Activated CD8-positive, alpha-beta T cell treated with anti-CD3 and anti-CD28 coated beads, Interleukin-2, amount 10 ng/mL, durations not matched to agents 7 days and 5 days (primary cell): ENCODE data around the gene HACD4. TPM values are rescaled to one million over a fixed set of nuclear protein-coding genes. Genes with fewer than 3 reads are reported as not detected.

Experiments
- ATAC-seq: fragments of 150-1000 bp; cut with Tn5 transposase; one replicate; pipeline ENCODE4 v1.10.0; 2021; ENCODE audit warnings: moderate library complexity
- CTCF ChIA-PET: fragments of 350-600 bp; sonication (Branson Sonifier 250); formaldehyde crosslinking; loops from one replicate; lab custom pipeline; 2021; ENCODE audit warnings: antibody characterized with exemption; lab: Charles Lee
- POLR2A ChIA-PET: fragments of 350-600 bp; sonication (Branson Sonifier 250); formaldehyde crosslinking; loops from one replicate; lab custom pipeline; 2021; ENCODE audit warnings: antibody characterized with exemption; lab: Charles Lee
- DNase-seq: peaks from one replicate; pipeline ENCODE4 v3.0.0-alpha.2; 2020
- H3K27ac Mint-ChIP-seq: one replicate; pipeline ENCODE4 v1.8.0; 2021; ENCODE audit warnings: mild to moderate bottlenecking, mixed read lengths
- H3K27me3 Mint-ChIP-seq: one replicate; pipeline ENCODE4 v1.8.0; 2021; ENCODE audit warnings: low read depth, mixed read lengths
- H3K36me3 Mint-ChIP-seq: one replicate; pipeline ENCODE4 v1.8.0; 2021; ENCODE audit warnings: low read depth, mixed read lengths
- H3K4me1 Mint-ChIP-seq: one replicate; pipeline ENCODE4 v1.8.0; 2021; ENCODE audit warnings: low read depth, mixed read lengths
- H3K4me3 Mint-ChIP-seq: one replicate; pipeline ENCODE4 v1.8.0; 2021; ENCODE audit warnings: mild to moderate bottlenecking, mixed read lengths
- H3K9me3 Mint-ChIP-seq: one replicate; pipeline ENCODE4 v1.8.0; 2022; ENCODE audit warnings: mixed read lengths; ENCODE audit not compliant: insufficient read depth
- total RNA-seq, 2 experiments: library from RNA; stranded (reverse); gene quantifications; one replicate each; pipeline ENCODE4 v1.2.3, GENCODE V29; 2021

HACD4 gene
- 10 to 100 TPM; 13.3 to 13.9 TPM for total RNA-seq

DNA sequence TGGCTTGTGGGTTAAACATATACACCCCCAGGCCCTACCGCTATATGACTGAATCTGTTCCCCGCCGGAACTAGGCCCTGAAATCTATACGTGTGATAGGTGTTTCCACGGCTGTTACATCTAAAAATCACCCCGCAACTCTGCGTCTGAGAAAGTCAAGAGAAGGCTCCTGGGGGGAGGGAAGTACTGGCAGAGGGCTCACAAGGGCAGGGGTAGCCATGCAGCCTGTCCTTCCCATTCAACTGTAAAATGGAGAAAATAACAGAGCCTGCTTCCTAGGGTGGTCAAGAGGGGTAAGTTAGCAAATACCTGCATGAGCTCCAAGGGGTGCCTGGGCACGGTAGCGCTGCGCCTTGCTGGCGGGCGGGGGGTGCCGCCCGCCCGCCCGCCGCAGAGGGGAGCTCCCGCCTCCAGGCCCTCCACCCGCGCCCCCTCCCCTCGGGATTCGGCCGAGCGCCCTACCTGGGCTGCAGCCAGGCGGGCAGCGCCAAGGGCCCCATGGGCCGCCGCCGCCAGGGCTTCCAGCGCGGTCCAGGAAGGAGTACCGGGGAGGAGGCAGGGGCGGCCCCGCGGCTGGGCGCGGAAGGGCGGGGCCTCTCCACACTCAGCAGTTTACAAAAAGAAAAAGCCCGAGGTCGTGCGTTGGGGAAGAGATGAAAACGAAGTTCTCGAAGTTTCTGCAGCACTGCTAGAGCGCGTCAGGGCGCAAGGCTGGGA, at the start of gene HACD4:
Gene HACD4 (minus strand): TSS at position 550 of the 717 bp plus-strand sequence. CDS start 50 bp downstream, at position 500.
- POLR2A ChIA-PET = interaction anchor here (0.6 to 2.1 kb wide), 12 partner anchors 8 to 409 kb away, joined by 3 to 9 read pairs (median 4); partner anchors contain the start of gene MLLT3

DNA sequence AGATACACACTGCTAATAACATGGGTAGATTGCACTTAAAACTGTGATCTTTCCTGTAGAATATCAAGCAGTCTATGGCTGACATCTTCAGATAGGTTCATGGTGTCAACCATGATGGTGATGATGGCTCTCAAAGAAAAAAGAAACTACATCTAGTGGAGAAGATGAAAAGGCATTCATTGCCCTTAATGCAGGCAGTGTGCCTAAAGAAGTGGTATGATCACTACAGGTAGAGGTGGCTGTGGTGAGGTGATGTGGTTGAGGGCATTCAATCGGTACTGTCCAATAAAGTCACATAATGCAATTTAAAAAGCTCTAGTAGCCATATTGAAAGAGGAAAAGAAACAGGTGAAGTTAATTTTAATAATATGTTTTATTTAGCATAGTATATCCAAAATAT, 49.4 kb upstream of the HACD4 start:
- ChIA-PET POLR2A (interaction anchor here (0.6 to 1.8 kb wide), 3 partner anchors 15 to 108 kb away, joined by 3 to 8 read pairs (median 7); partner anchors contain the start of gene HACD4), CTCF (interaction anchor here (1.4 to 5.5 kb wide), 3 partner anchors 16 to 73 kb away, joined by 4 to 50 read pairs (median 12); no protein-coding TSS in a partner anchor)
- peaks cover 5% of the 10 kb centered on the region for H3K9me3 Mint-ChIP-seq
- H3K27me3 Mint-ChIP-seq = no peaks in the 10 kb centered on the region
- ATAC-seq (peak; percentile 58), DNase-seq (peak; percentile 48)
- peak overlapping the region; percentile 46 for H3K27ac Mint-ChIP-seq
- H3K4me1 Mint-ChIP-seq = peaks cover 38% of the 10 kb centered on the region
- no peak overlapping the region for H3K4me3 Mint-ChIP-seq
- H3K36me3 Mint-ChIP-seq = peaks cover 3% of the 10 kb centered on the region

More for the DNA sequence above, at the start of gene HACD4:
- Mint-ChIP-seq H3K27me3 (no peaks in the 10 kb centered on the region), H3K4me3 (peak within 1 kb of the TSS; percentile 70), H3K9me3 (no peaks in the 10 kb centered on the region), H3K4me1 (peaks cover 22% of the 10 kb centered on the region), H3K36me3 (peaks cover 29% of the 10 kb centered on the region), H3K27ac (peak within 1 kb of the TSS; percentile 82)
- DNase-seq (peak; percentile 80), ATAC-seq (peak; percentile 93)
- CTCF ChIA-PET = interaction anchor here (1.0 to 2.2 kb wide), 10 partner anchors 9 to 407 kb away, joined by 3 to 10 read pairs (median 4); partner anchors contain the start of gene IFNB1

- Mint-ChIP-seq H3K36me3 (peaks cover 3% of the 10 kb centered on the region), H3K27me3 (peaks cover 9% of the 10 kb centered on the region), H3K4me1 (peaks cover 38% of the 10 kb centered on the region), H3K27ac (no peak overlapping the region), H3K4me3 (no peak overlapping the region), H3K9me3 (no peaks in the 10 kb centered on the region)
- DNase-seq (peak; percentile 34), ATAC-seq (no peak)
- POLR2A ChIA-PET = interaction anchor here (1.0 to 1.4 kb wide), 3 partner anchors 9 to 47 kb away, joined by 3 to 4 read pairs (median 3); partner anchors contain the start of gene HACD4
- CTCF ChIA-PET = interaction anchor here (0.6 to 5.5 kb wide), 30 partner anchors 9 to 532 kb away, joined by 3 to 50 read pairs (median 5); partner anchors contain the start of gene HACD4
Measured at GRCh38 chr9:21078702-21079101, 47.3 kb upstream of the HACD4 start.

- ChIA-PET CTCF (interaction anchor here (0.9 to 5.5 kb wide), 17 partner anchors 10 to 158 kb away, joined by 3 to 50 read pairs (median 7); partner anchors contain the start of gene HACD4), POLR2A (no interaction called here)
- DNase-seq (no peak), ATAC-seq (no peak)
- Mint-ChIP-seq H3K4me1 (peaks cover 34% of the 10 kb centered on the region), H3K27ac (no peak within 1 kb of the TSS), H3K4me3 (no peak within 1 kb of the TSS), H3K36me3 (peaks cover 3% of the 10 kb centered on the region), H3K9me3 (no peaks in the 10 kb centered on the region), H3K27me3 (peaks cover 10% of the 10 kb centered on the region)
Measured at GRCh38 chr9:21077781-21078180, 46.3 kb upstream of the HACD4 start, which contains the start of gene IFNB1. TSS of gene IFNB1 (minus strand) at chr9:21077942. CDS start at chr9:21077869, 73 bp downstream.

- ChIA-PET POLR2A (no interaction called here), CTCF (interaction anchor here (1.5 to 3.8 kb wide), 2 partner anchors 10 to 36 kb away, joined by 6 to 23 read pairs; no protein-coding TSS in a partner anchor)
- Mint-ChIP-seq H3K36me3 (peaks cover 3% of the 10 kb centered on the region), H3K27ac (no peak overlapping the region), H3K9me3 (no peaks in the 10 kb centered on the region), H3K27me3 (peaks cover 10% of the 10 kb centered on the region), H3K4me3 (no peak overlapping the region), H3K4me1 (peaks cover 14% of the 10 kb centered on the region)
- DNase-seq (no peak), ATAC-seq (no peak)
Measured at GRCh38 chr9:21075484-21075883, 44.0 kb upstream of the HACD4 start.

- Mint-ChIP-seq H3K4me1 (no peaks in the 10 kb centered on the region), H3K9me3 (no peaks in the 10 kb centered on the region), H3K4me3 (no peak overlapping the region), H3K27ac (no peak overlapping the region), H3K36me3 (no peaks in the 10 kb centered on the region), H3K27me3 (peaks cover 10% of the 10 kb centered on the region)
- POLR2A ChIA-PET = no interaction called here
- ATAC-seq (no peak), DNase-seq (no peak)
- CTCF ChIA-PET = interaction anchor here (1.0 to 1.6 kb wide), 2 partner anchors 11 to 26 kb away, joined by 3 read pairs; no protein-coding TSS in a partner anchor
Measured at GRCh38 chr9:21070906-21071305, 39.5 kb upstream of the HACD4 start.

DNA sequence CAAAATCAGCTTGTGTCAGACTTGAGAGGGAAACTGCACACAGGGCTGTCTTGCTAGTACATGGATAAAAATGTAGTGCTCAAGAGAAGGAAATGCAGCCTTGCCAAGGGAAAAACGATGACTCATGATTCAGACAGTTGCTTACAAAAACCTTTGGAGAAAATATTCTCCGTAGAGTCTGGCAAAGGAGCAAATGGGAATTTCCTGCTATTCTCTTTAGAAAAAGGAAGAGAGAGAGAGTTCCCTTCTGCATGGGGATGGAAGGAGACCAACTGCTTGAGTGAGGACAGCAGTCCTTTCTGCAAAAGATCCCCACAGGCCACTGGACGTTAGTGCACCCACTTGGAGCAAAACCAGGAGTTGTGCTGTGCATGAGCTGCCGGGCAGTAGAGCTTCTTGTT, 38.7 kb upstream of the HACD4 start:
- ChIA-PET POLR2A (no interaction called here), CTCF (interaction anchor here (1.1 to 1.6 kb wide), 3 partner anchors 9 to 10 kb away, joined by 3 to 4 read pairs (median 3); no protein-coding TSS in a partner anchor)
- DNase-seq = no peak
- H3K4me3 Mint-ChIP-seq = no peak overlapping the region
- ATAC-seq = no peak
- H3K36me3 Mint-ChIP-seq = no peaks in the 10 kb centered on the region
- H3K27me3 Mint-ChIP-seq = peaks cover 7% of the 10 kb centered on the region
- H3K9me3 Mint-ChIP-seq = no peaks in the 10 kb centered on the region
- no peak overlapping the region for H3K27ac Mint-ChIP-seq
- H3K4me1 Mint-ChIP-seq = no peaks in the 10 kb centered on the region

- peak overlapping the region; percentile 12 for H3K4me3 Mint-ChIP-seq
- H3K27ac Mint-ChIP-seq = peak overlapping the region; percentile 79
- POLR2A ChIA-PET = interaction anchor here (0.6 to 1.0 kb wide), 3 partner anchors 30 to 741 kb away, joined by 3 to 4 read pairs (median 3); no protein-coding TSS in a partner anchor
- H3K9me3 Mint-ChIP-seq = peaks cover 7% of the 10 kb centered on the region
- DNase-seq = peak; percentile 60
- H3K36me3 Mint-ChIP-seq = peaks cover 7% of the 10 kb centered on the region
- no peaks in the 10 kb centered on the region for H3K27me3 Mint-ChIP-seq
- CTCF ChIA-PET = interaction anchor here (1.2 to 4.1 kb wide), 3 partner anchors 9 to 50 kb away, joined by 3 to 27 read pairs (median 9); partner anchors contain the start of gene IFNB1
- peak; percentile 76 for ATAC-seq
- H3K4me1 Mint-ChIP-seq = peaks cover 23% of the 10 kb centered on the region
Measured at GRCh38 chr9:21060919-21061561, 29.6 kb upstream of the HACD4 start.

- Mint-ChIP-seq H3K4me1 (peaks cover 22% of the 10 kb centered on the region), H3K36me3 (peaks cover 11% of the 10 kb centered on the region), H3K27ac (no peak overlapping the region), H3K27me3 (no peaks in the 10 kb centered on the region), H3K9me3 (peaks cover 7% of the 10 kb centered on the region), H3K4me3 (no peak overlapping the region)
- ATAC-seq (no peak), DNase-seq (no peak)
- POLR2A ChIA-PET = no interaction called here
- CTCF ChIA-PET = interaction anchor here (1.4 kb wide), 1 partner anchor 22 kb away, joined by 3 read pairs; no protein-coding TSS in a partner anchor
Measured at GRCh38 chr9:21056931-21057330, 25.5 kb upstream of the HACD4 start.

DNA sequence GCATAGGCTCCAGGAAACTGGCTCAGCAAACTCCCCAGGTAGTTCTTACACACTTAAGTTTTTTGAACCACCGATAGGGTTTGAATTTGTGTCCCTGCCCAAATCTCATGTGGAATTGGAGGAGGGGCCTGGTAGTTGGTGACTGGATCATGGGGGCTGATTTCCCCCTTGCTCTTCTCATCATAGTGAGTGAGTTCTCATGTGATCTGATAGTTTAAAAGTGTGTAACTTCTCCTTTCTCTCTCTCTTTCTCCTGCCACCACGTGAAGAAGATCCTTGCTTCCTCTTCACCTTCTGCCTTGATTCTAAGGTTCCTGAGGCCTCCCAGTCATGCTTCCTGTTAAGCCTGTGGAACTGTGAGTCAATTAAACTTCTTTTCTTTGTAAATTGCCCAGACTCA, 22.4 kb upstream of the HACD4 start:
- Mint-ChIP-seq H3K36me3 (peaks cover 4% of the 10 kb centered on the region), H3K4me3 (no peak overlapping the region), H3K27me3 (peaks cover 2% of the 10 kb centered on the region), H3K4me1 (no peaks in the 10 kb centered on the region), H3K9me3 (peaks cover 2% of the 10 kb centered on the region), H3K27ac (no peak overlapping the region)
- CTCF ChIA-PET = interaction anchor here (1.3 kb wide), 1 partner anchor 25 kb away, joined by 3 read pairs; no protein-coding TSS in a partner anchor
- POLR2A ChIA-PET = no interaction called here
- DNase-seq (no peak), ATAC-seq (no peak)

- ChIA-PET POLR2A (interaction anchor here (1.3 kb wide), 1 partner anchor 16 kb away, joined by 3 read pairs; the partner anchor contains the start of gene HACD4), CTCF (no interaction called here)
Measured at GRCh38 chr9:21047281-21047691, 15.8 kb upstream of the HACD4 start.

More at GRCh38 chr9:21047281-21047691, 15.8 kb upstream of the HACD4 start:
- H3K9me3 Mint-ChIP-seq = no peaks in the 10 kb centered on the region
- no peak overlapping the region for H3K4me3 Mint-ChIP-seq
- peaks cover 8% of the 10 kb centered on the region for H3K4me1 Mint-ChIP-seq
- no peak for DNase-seq
- peaks cover 2% of the 10 kb centered on the region for H3K27me3 Mint-ChIP-seq
- no peaks in the 10 kb centered on the region for H3K36me3 Mint-ChIP-seq
- H3K27ac Mint-ChIP-seq = no peak overlapping the region
- ATAC-seq = no peak
